Uterine smooth muscle cell (primary cell): ENCODE data around the gene CD3G. TPM values are rescaled to one million over a fixed set of nuclear protein-coding genes. Genes with fewer than 3 reads are reported as not detected.

ENCODE experiments used
- total RNA-seq: library from RNA; depleted of rRNA; stranded (reverse); fragments of >200 nt; gene quantifications from 2 replicates; pipeline ENCODE4 v1.2.3, GENCODE V29; 2014

Gene CD3G
- 0.12 TPM in 1 of 2 replicates, not detected in the other for total RNA-seq

GRCh38 chr11:118343981-118344515 is at the start of gene CD3G:
CD3G (plus strand) TSS chr11:118344344; CDS start chr11:118344424, 80 bp downstream.

GRCh38 chr11:118304568-118305248 is 39.4 kb upstream of the CD3G start, which contains the start of gene CD3E:
CD3E (plus strand) TSS chr11:118304730; CDS start chr11:118304953, 223 bp downstream.

GRCh38 chr11:118342503-118343161 is 1.5 kb upstream of the CD3G start, which contains the start of gene CD3D:
CD3D (minus strand) TSS chr11:118342705; CDS start chr11:118342607, 98 bp downstream.

GRCh38 chr11:118359295-118359958 is 15.3 kb downstream of the CD3G start, which contains the start of gene UBE4A:
UBE4A (plus strand) TSS chr11:118359600; CDS start chr11:118365081, 5,481 bp downstream.

GRCh38 chr11:118401151-118401879 is 57.2 kb downstream of the CD3G start, which contains the start of gene ATP5MG:
ATP5MG (plus strand) TSS chr11:118401606; CDS start chr11:118401666, 60 bp downstream.

Other genes starting within 250 kb of the CD3G start
- gene SCN4B, start 191.5 kb upstream of the CD3G start, total RNA-seq = not detected in 2 replicates
- gene SCN2B, start 167.7 kb upstream of the CD3G start, total RNA-seq = under 0.01 TPM in 1 of 2 replicates, not detected in the other
- under 0.01 and 0.22 TPM in 2 replicates for gene JAML, start 119.3 kb upstream of the CD3G start, total RNA-seq
- gene MPZL3, start 92.0 kb upstream of the CD3G start, total RNA-seq = 0.62 and 1.8 TPM in 2 replicates
- 0.22 and 0.25 TPM in 2 replicates for gene MPZL2, start 80.0 kb upstream of the CD3G start, total RNA-seq
- not detected in 2 replicates for gene CD3E, start 39.6 kb upstream of the CD3G start, total RNA-seq
- not detected in 2 replicates for gene CD3D, start 1.6 kb upstream of the CD3G start, total RNA-seq
- 36.9 and 39.1 TPM in 2 replicates for gene UBE4A, start 15.3 kb downstream of the CD3G start, total RNA-seq
- gene ATP5MG, start 57.3 kb downstream of the CD3G start, total RNA-seq = 33.1 and 44.1 TPM in 2 replicates
- 35.9 and 37.3 TPM in 2 replicates for gene KMT2A, start 92.1 kb downstream of the CD3G start, total RNA-seq
- gene TTC36, start 183.1 kb downstream of the CD3G start, total RNA-seq = 0.22 and 0.87 TPM in 2 replicates
- 5.1 and 13.0 TPM in 2 replicates for gene TMEM25, start 186.8 kb downstream of the CD3G start, total RNA-seq
- 22.4 and 27.8 TPM in 2 replicates for gene IFT46, start 221.6 kb downstream of the CD3G start, total RNA-seq
- 147 and 168 TPM in 2 replicates for gene ARCN1, start 228.1 kb downstream of the CD3G start, total RNA-seq